HG02588 (cell line): ENCODE measurements around the gene SLC17A8.

Source experiments
- ATAC-seq: cut with Tn5 transposase; IDR thresholded peaks from one replicate; pipeline ENCODE4 v1.9.1; 2021; ENCODE audit warnings: mild to moderate bottlenecking, moderate library complexity; ENCODE audit not compliant: unreplicated experiment

SLC17A8 gene

GRCh38 chr12:100368066-100368465 lies 11.2 kb downstream of the SLC17A8 start:
- no peak for ATAC-seq

GRCh38 chr12:100371146-100371545 lies 14.3 kb downstream of the SLC17A8 start:
- no peak for ATAC-seq

GRCh38 chr12:100372853-100373640 lies 16.2 kb downstream of the SLC17A8 start:
- no peak for ATAC-seq

GRCh38 chr12:100375038-100375735 lies 18.3 kb downstream of the SLC17A8 start:
- ATAC-seq = no peak

GRCh38 chr12:100376161-100376560 lies 19.3 kb downstream of the SLC17A8 start:
- ATAC-seq = no peak

- no peak for ATAC-seq
Observed at GRCh38 chr12:100381379-100381778, 24.5 kb downstream of the SLC17A8 start.

- no peak for ATAC-seq
Observed at GRCh38 chr12:100382338-100382737, 25.5 kb downstream of the SLC17A8 start.

GRCh38 chr12:100383586-100384558 lies 27.0 kb downstream of the SLC17A8 start:
- no peak for ATAC-seq

GRCh38 chr12:100384559-100384935 lies 27.7 kb downstream of the SLC17A8 start:
- ATAC-seq = no peak

- ATAC-seq = no peak
Observed at GRCh38 chr12:100388382-100388781, 31.5 kb downstream of the SLC17A8 start.

- no peak for ATAC-seq
Observed at GRCh38 chr12:100391856-100392255, 35.0 kb downstream of the SLC17A8 start.

GRCh38 chr12:100393200-100393599 lies 36.3 kb downstream of the SLC17A8 start:
- ATAC-seq = no peak

- no peak for ATAC-seq
Observed at GRCh38 chr12:100395811-100396210, 38.9 kb downstream of the SLC17A8 start.

GRCh38 chr12:100398307-100398706 lies 41.4 kb downstream of the SLC17A8 start:
- ATAC-seq = no peak

GRCh38 chr12:100399095-100399494 lies 42.2 kb downstream of the SLC17A8 start:
- no peak for ATAC-seq

GRCh38 chr12:100401660-100402059 lies 44.8 kb downstream of the SLC17A8 start:
- ATAC-seq = no peak

- ATAC-seq = no peak
Observed at GRCh38 chr12:100402763-100403162, 45.9 kb downstream of the SLC17A8 start.

- ATAC-seq = no peak
Observed at GRCh38 chr12:100403446-100403845, 46.6 kb downstream of the SLC17A8 start.

GRCh38 chr12:100404769-100405407 lies 48.0 kb downstream of the SLC17A8 start:
- ATAC-seq = no peak

GRCh38 chr12:100413001-100413400 lies 56.1 kb downstream of the SLC17A8 start:
- ATAC-seq = no peak

- no peak for ATAC-seq
Observed at GRCh38 chr12:100414739-100415138, 57.9 kb downstream of the SLC17A8 start.
